SK-N-SH (cell line): ENCODE data around the gene P2RX2. TPM values are rescaled to one million over a fixed set of nuclear protein-coding genes. Genes with fewer than 3 reads are reported as not detected.

Experiments used
- CTCF ChIA-PET: fragments of 300-600, 350-600 bp; formaldehyde crosslinking; extraction: SDS; loops from one replicate; lab custom pipeline; 2021; lab: Yijun Ruan, JAX
- POLR2A ChIA-PET: fragments of 350-600 bp; sonication (Branson Sonifier 250); formaldehyde crosslinking; extraction: SDS; loops from one replicate; lab custom pipeline; 2020; ENCODE audit warnings: antibody characterized with exemption, inconsistent platforms; lab: Yijun Ruan, JAX
- DNase-seq: peaks from one replicate; pipeline ENCODE4 v3.0.0; 2012
- H2AFZ ChIP-seq: fragments of 200-600 bp; sonication (generic); 2 replicates; pipeline ENCODE4 v1.8.1; 2016; ENCODE audit warnings: antibody characterized with exemption, mild to moderate bottlenecking, low read depth
- H3F3A ChIP-seq: fragments of 200-600 bp; sonication (generic); replicated peaks from 2 replicates; pipeline ENCODE3; 2016; ENCODE audit warnings: antibody characterized with exemption, mild to moderate bottlenecking; ENCODE audit not compliant: insufficient read depth
- H3K27ac ChIP-seq, 2 experiments: fragments of 200-500 bp in 1 of 2; fragments of 200-600 bp in 1 of 2; sonication (Bioruptor generic) in 1 of 2; sonication (generic), shearing (Covaris generic) in 1 of 2; 2 replicates each; pipeline versions ENCODE4 v1.5.1 to v1.6.1; 2014 to 2016; ENCODE audit warnings: low read depth in 2 of 2, inconsistent platforms in 1 of 2, low read length in 1 of 2, mild to moderate bottlenecking in 1 of 2, mixed read lengths in 1 of 2
- H3K27me3 ChIP-seq: fragments of 200-600 bp; sonication (generic), shearing (Covaris generic); 2 replicates; pipeline ENCODE4 v1.6.1; 2016; ENCODE audit warnings: mixed run types; ENCODE audit not compliant: insufficient read depth
- H3K36me3 ChIP-seq, 2 experiments: fragments of 200-500 bp in 1 of 2; fragments of 200-600 bp in 1 of 2; sonication (Bioruptor generic) in 1 of 2; sonication (generic) in 1 of 2; replicated peaks in 1 of 2; 2 replicates each; pipeline versions ENCODE3 to v1.5.1; 2014 to 2016; ENCODE audit warnings: low read length in 1 of 2, mild to moderate bottlenecking in 1 of 2; ENCODE audit not compliant: insufficient read depth in 2 of 2, control insufficient read depth in 1 of 2
- H3K4me1 ChIP-seq, 2 experiments: fragments of 200-500 bp in 1 of 2; fragments of 200-600 bp in 1 of 2; sonication (Bioruptor generic) in 1 of 2; sonication (generic), shearing (Covaris generic) in 1 of 2; 2 replicates each; pipeline versions ENCODE4 v1.5.1 to v1.6.1; 2014 to 2016; ENCODE audit warnings: low read depth in 1 of 2, low read length in 1 of 2, mixed run types in 1 of 2; ENCODE audit not compliant: insufficient read depth in 2 of 2, control insufficient read depth in 1 of 2
- H3K4me2 ChIP-seq: fragments of 200-600 bp; sonication (generic), shearing (Covaris generic); 2 replicates; pipeline ENCODE4 v1.6.1; 2017; ENCODE audit warnings: mixed run types
- H3K4me3 ChIP-seq, 2 experiments: fragments of 200-500 bp in 1 of 2; fragments of 200-600 bp in 1 of 2; sonication (Bioruptor generic) in 1 of 2; sonication (generic), shearing (Covaris generic) in 1 of 2; 2 replicates each; pipeline versions ENCODE4 v1.5.1 to v1.8.1; 2014 to 2016; ENCODE audit warnings: low read depth in 2 of 2, inconsistent platforms in 1 of 2, low read length in 1 of 2, mild to moderate bottlenecking in 1 of 2, mixed read lengths in 1 of 2, moderate library complexity in 1 of 2
- H3K79me2 ChIP-seq: fragments of 200-600 bp; sonication (generic); 2 replicates; pipeline ENCODE4 v1.8.1; 2017; ENCODE audit warnings: mild to moderate bottlenecking; ENCODE audit not compliant: insufficient read depth
- H3K9ac ChIP-seq: fragments of 200-600 bp; sonication (generic); 2 replicates; pipeline ENCODE4 v1.6.1; 2017; ENCODE audit warnings: mixed run types
- H3K9me2 ChIP-seq: fragments of 200-600 bp; sonication (generic); 2 replicates; pipeline ENCODE4 v1.6.1; 2017; ENCODE audit warnings: mixed run types
- H3K9me3 ChIP-seq: fragments of 200-600 bp; sonication (generic); 2 replicates; pipeline ENCODE4 v1.6.1; 2017; ENCODE audit warnings: mixed run types, mild to moderate bottlenecking, moderate library complexity
- H4K20me1 ChIP-seq: fragments of 200-600 bp; sonication (generic); 2 replicates; pipeline ENCODE4 v1.6.1; 2017; ENCODE audit warnings: mild to moderate bottlenecking, mixed run types; ENCODE audit not compliant: insufficient read depth
- CTCF ChIP-seq: fragments of 200-600 bp; sonication (generic); IDR thresholded peaks from 2 replicates; pipeline ENCODE4 v1.6.1; 2017; ENCODE audit warnings: antibody characterized with exemption, mild to moderate bottlenecking, moderate library complexity
- EZH2phosphoT487 ChIP-seq: fragments of 200-600 bp; sonication (generic); IDR thresholded peaks from 2 replicates; pipeline ENCODE4 v1.6.1; 2017; ENCODE audit warnings: low read depth, mixed run types, mild to moderate bottlenecking, antibody characterized with exemption, moderate library complexity, borderline replicate concordance
- IRF3 ChIP-seq: fragments of 150-350 bp; IDR thresholded peaks from 2 replicates; pipeline ENCODE4 v1.6.1; 2016; ENCODE audit warnings: mild to moderate bottlenecking, low read depth, low read length
- MAX ChIP-seq: IDR thresholded peaks from 2 replicates; pipeline ENCODE4 v1.4.0; 2012; ENCODE audit warnings: low read depth
- NFIC ChIP-seq: IDR thresholded peaks from 2 replicates; pipeline ENCODE4 v1.4.0; 2012; ENCODE audit warnings: borderline replicate concordance
- PBX3 ChIP-seq: IDR thresholded peaks from 2 replicates; pipeline ENCODE4; 2012
- REST ChIP-seq: IDR thresholded peaks from 2 replicates; pipeline ENCODE4 v1.6.1; 2012; ENCODE audit warnings: mild to moderate bottlenecking, low read depth, low read length, moderate library complexity
- RXRA ChIP-seq: IDR thresholded peaks from 2 replicates; pipeline ENCODE4 v1.4.0; 2012; ENCODE audit warnings: low read depth, mild to moderate bottlenecking, borderline replicate concordance
- TCF12 ChIP-seq: IDR thresholded peaks from 2 replicates; pipeline ENCODE4 v1.4.0; 2012
- USF1 ChIP-seq: IDR thresholded peaks from 2 replicates; pipeline ENCODE4 v1.4.0; 2012; ENCODE audit warnings: low read depth, borderline replicate concordance
- ZBTB33 ChIP-seq: IDR thresholded peaks from 2 replicates; pipeline ENCODE4 v1.4.0; 2012; ENCODE audit warnings: low read depth, borderline replicate concordance
- WGBS: methylation state at CpG from one replicate; pipeline ENCODE4 v1.1.6; 2017; ENCODE audit warnings: low lambda C conversion rate; 5-methylcytosine and 5-hydroxymethylcytosine counted together
- polyA plus RNA-seq, 3 experiments: library from polyadenylated mRNA; depleted of rRNA; stranded (reverse); fragments of >200 nt; gene quantifications; 2 replicates each; pipeline ENCODE4 v1.2.3, GENCODE V29; 2012

Gene P2RX2
- polyA plus RNA-seq, 1 of the 3 experiments (the other 2 are of a cell fraction), result 0.03 TPM

GRCh38 chr12:132580701-132581292 is 37.8 kb upstream of the P2RX2 start:
- Histone ChIP-seq H3K27ac (no peak overlapping the region), H3K79me2 (no peaks in the 10 kb centered on the region), H3K4me1 (no peaks in the 10 kb centered on the region), H3K36me3 (peaks cover 0 to 33% of the 10 kb centered on the region in 2 experiments), H2AFZ (no peak overlapping the region), H3F3A (peaks cover 8% of the 10 kb centered on the region), H3K9me3 (no peaks in the 10 kb centered on the region), H3K4me2 (no peak overlapping the region), H3K9me2 (no peaks in the 10 kb centered on the region), H3K4me3 (no peak overlapping the region), H3K9ac (no peak overlapping the region), H4K20me1 (no peaks in the 10 kb centered on the region), H3K27me3 (no peaks in the 10 kb centered on the region)
- ChIA-PET POLR2A (no interaction called here), CTCF (interaction anchor here (1.7 to 3.2 kb wide), 3 partner anchors 20 to 166 kb away, joined by 4 to 12 read pairs (median 7); no protein-coding TSS in a partner anchor)
- 99% methylated on average over 8 of the region's 12 CpGs for WGBS
- DNase-seq, result no peak
- TF ChIP-seq REST (no peak), TCF12 (no peak), PBX3 (no peak), ZBTB33 (no peak), EZH2phosphoT487 (no peak), MAX (no peak), USF1 (no peak), RXRA (no peak), NFIC (no peak), IRF3 (no peak), CTCF (no peak)
